IMR-90 (cell line): ENCODE results near the gene KIRREL1. TPM values are rescaled to one million over a fixed set of nuclear protein-coding genes. Genes with fewer than 3 reads are reported as not detected.

ENCODE experiments used
- ATAC-seq: fragments of 200-7000 bp; cut with Tn5 transposase; 2 replicates; pipeline ENCODE4 v1.9.1; 2020; ENCODE audit warnings: low read depth, mild to moderate bottlenecking, moderate library complexity
- BruUV-seq: library from RNA; stranded (reverse); fragments of 400-500 nt; replicated peaks from 2 replicates; lab custom pipeline; 2021; lab: Mats Ljungman, UMichigan
- CTCF ChIA-PET: fragments of 300-600 bp; formaldehyde crosslinking; extraction: SDS; loops from one replicate; lab custom pipeline; 2021; ENCODE audit warnings: antibody characterized with exemption; lab: Yijun Ruan, JAX
- POLR2A ChIA-PET: fragments of 300-600 bp; sonication (Branson Sonifier 250); formaldehyde crosslinking; loops from one replicate; lab custom pipeline; 2022; ENCODE audit warnings: antibody characterized with exemption; ENCODE audit not compliant: unreplicated experiment; lab: Charles Lee
- DNase-seq: peaks from one replicate; pipeline ENCODE4 v3.0.0; 2013
- H2AFZ ChIP-seq: replicated peaks from 2 replicates; pipeline ENCODE3; 2013; ENCODE audit warnings: low read length, mild to moderate bottlenecking; ENCODE audit not compliant: poor library complexity
- H2AK5ac ChIP-seq: 2 replicates; pipeline ENCODE4 v1.6.1; 2013; ENCODE audit warnings: low read depth, low read length, inconsistent platforms
- H2AK9ac ChIP-seq: replicated peaks from 2 replicates; pipeline ENCODE3; 2013; ENCODE audit warnings: mild to moderate bottlenecking, low read depth, low read length, moderate library complexity; ENCODE audit not compliant: poor library complexity
- H2BK120ac ChIP-seq: 2 replicates; pipeline ENCODE4 v1.6.1; 2013; ENCODE audit warnings: low read depth, low read length, inconsistent platforms
- H2BK15ac ChIP-seq: 3 replicates; pipeline ENCODE4 v1.6.1; 2013; ENCODE audit warnings: low read depth, low read length, inconsistent platforms
- H2BK20ac ChIP-seq: 2 replicates; pipeline ENCODE4 v1.6.1; 2013; ENCODE audit warnings: low read depth, mild to moderate bottlenecking, inconsistent platforms, low read length, moderate library complexity
- H2BK5ac ChIP-seq: 2 replicates; pipeline ENCODE4 v1.6.1; 2013; ENCODE audit warnings: mild to moderate bottlenecking, low read depth, low read length, inconsistent platforms; ENCODE audit not compliant: poor library complexity, severe bottlenecking
- H3K14ac ChIP-seq: replicated peaks from 2 replicates; pipeline ENCODE4 v1.6.1; 2013; ENCODE audit warnings: low read depth, low read length, inconsistent platforms
- H3K18ac ChIP-seq: 2 replicates; pipeline ENCODE4 v1.6.1; 2013; ENCODE audit warnings: low read depth, low read length, control low read depth
- H3K23ac ChIP-seq: 2 replicates; pipeline ENCODE4 v1.6.1; 2013; ENCODE audit warnings: low read depth, low read length, inconsistent platforms
- H3K27ac ChIP-seq: 2 replicates; pipeline ENCODE4 v1.5.1; 2013; ENCODE audit warnings: mild to moderate bottlenecking, control low read depth, low read length; ENCODE audit not compliant: insufficient read depth
- H3K27me3 ChIP-seq: 2 replicates; pipeline ENCODE4 v1.6.1; 2013; ENCODE audit warnings: low read length; ENCODE audit not compliant: control insufficient read depth, insufficient read depth
- H3K36me3 ChIP-seq: 2 replicates; pipeline ENCODE4 v1.6.1; 2013; ENCODE audit warnings: low read length, mixed read lengths; ENCODE audit not compliant: control insufficient read depth, insufficient read depth
- H3K4ac ChIP-seq: 2 replicates; pipeline ENCODE4 v1.6.1; 2013; ENCODE audit warnings: low read depth, low read length, inconsistent platforms
- H3K4me1 ChIP-seq: 2 replicates; pipeline ENCODE4 v1.6.1; 2013; ENCODE audit warnings: low read length, mixed read lengths; ENCODE audit not compliant: control insufficient read depth, insufficient read depth
- H3K4me2 ChIP-seq: 2 replicates; pipeline ENCODE4 v1.6.1; 2013; ENCODE audit warnings: low read depth, mild to moderate bottlenecking, control low read depth, low read length, moderate library complexity
- H3K4me3 ChIP-seq: 2 replicates; pipeline ENCODE4 v1.5.1; 2013; ENCODE audit warnings: low read depth, mild to moderate bottlenecking, control low read depth, low read length, moderate library complexity; ENCODE audit not compliant: insufficient read depth
- H3K56ac ChIP-seq: 2 replicates; pipeline ENCODE4 v1.6.1; 2013; ENCODE audit warnings: low read length, inconsistent platforms; ENCODE audit not compliant: insufficient read depth; ENCODE audit errors: extremely low read depth
- H3K79me1 ChIP-seq, 2 experiments: 2 replicates each; pipeline ENCODE4 v1.6.1; 2013; ENCODE audit warnings: low read length in 2 of 2, inconsistent platforms in 1 of 2, low read depth in 1 of 2
- H3K9ac ChIP-seq: 2 replicates; pipeline ENCODE4 v1.6.1; 2013; ENCODE audit warnings: low read depth, low read length, control low read depth
- H3K9me1 ChIP-seq: 2 replicates; pipeline ENCODE4 v1.6.1; 2013; ENCODE audit warnings: low read length, inconsistent platforms; ENCODE audit not compliant: insufficient read depth
- H3K9me3 ChIP-seq: 2 replicates; pipeline ENCODE4 v1.6.1; 2013; ENCODE audit warnings: low read length; ENCODE audit not compliant: control insufficient read depth, insufficient read depth
- H4K20me1 ChIP-seq: 2 replicates; pipeline ENCODE4 v1.6.1; 2013; ENCODE audit warnings: low read length, inconsistent platforms; ENCODE audit not compliant: insufficient read depth
- H4K5ac ChIP-seq: 2 replicates; pipeline ENCODE4 v1.6.1; 2013; ENCODE audit warnings: mild to moderate bottlenecking, low read depth, low read length, control low read depth
- H4K8ac ChIP-seq, 2 experiments: 2 replicates each; pipeline ENCODE4 v1.6.1; 2013; ENCODE audit warnings: low read depth in 2 of 2, low read length in 2 of 2, control low read depth in 1 of 2, inconsistent platforms in 1 of 2
- H4K91ac ChIP-seq: 2 replicates; pipeline ENCODE4 v1.6.1; 2013; ENCODE audit warnings: low read depth, low read length, inconsistent platforms; ENCODE audit not compliant: insufficient read depth
- CEBPB ChIP-seq: IDR thresholded peaks from 2 replicates; pipeline ENCODE4 v1.6.1; 2012; ENCODE audit warnings: low read depth, low read length, improper control_type of control experiment
- MAZ ChIP-seq: IDR thresholded peaks from 2 replicates; pipeline ENCODE4 v1.6.1; 2012; ENCODE audit warnings: low read depth, mild to moderate bottlenecking, low read length, improper control_type of control experiment, moderate library complexity, borderline replicate concordance
- POLR2A ChIP-seq: IDR thresholded peaks from 2 replicates; pipeline ENCODE4 v1.6.1; 2012; ENCODE audit warnings: mild to moderate bottlenecking, low read depth, low read length
- RCOR1 ChIP-seq: IDR thresholded peaks from 2 replicates; pipeline ENCODE4 v1.6.1; 2012; ENCODE audit warnings: mild to moderate bottlenecking, low read length, improper control_type of control experiment; ENCODE audit not compliant: insufficient replicate concordance
- WGBS, 2 experiments: methylation state at CpG; one replicate each; pipeline versions ENCODE4 v1.1.5 to v1.1.7; 2013; ENCODE audit warnings: missing lambda C conversion rate in 2 of 2; ENCODE audit not compliant: insufficient read length in 1 of 2; ENCODE audit errors: extremely low coverage in 2 of 2; 5-methylcytosine and 5-hydroxymethylcytosine counted together
- dilution Hi-C: fragments of 300-500 bp; cut with HindIII; formaldehyde crosslinking; loops from one replicate; pipeline ENCODE4 v1.14.3; 2018; ENCODE audit warnings: low sequenced_read_pairs; ENCODE audit not compliant: unreplicated experiment
- in situ Hi-C: fragments of 300-500 bp; cut with MboI; formaldehyde crosslinking; loops from 3 replicates; pipeline ENCODE4 v1.14.3; 2019; ENCODE audit warnings: low sequenced_read_pairs, inconsistent platforms, mixed read lengths
- intact Hi-C: fragments of 100-400 bp; cut with micrococcal nuclease; formaldehyde crosslinking; loops from 2 replicates; pipeline ENCODE4 v1.10.0; 2022
- polyA plus RNA-seq, 3 experiments: library from polyadenylated mRNA; depleted of rRNA; stranded (reverse); fragments of >200 nt; gene quantifications; 2 replicates each; pipeline ENCODE4 v1.2.3, GENCODE V29; 2012; ENCODE audit warnings: low replicate concordance in 1 of 3
- total RNA-seq: library from RNA; depleted of rRNA; stranded (reverse); fragments of >200 nt; gene quantifications from 2 replicates; pipeline ENCODE4 v1.2.3, GENCODE V29; 2012
- TF ChIP-seq, protein P1 (sequence below): fragments of 150-350 bp; IDR thresholded peaks from 2 replicates; pipeline ENCODE4 v1.6.1; 2016; ENCODE audit warnings: low read depth, mild to moderate bottlenecking, low read length, moderate library complexity, borderline replicate concordance

Gene KIRREL1
- total and polyA plus RNA-seq, 2 of the 4 experiments (the other 2 are of a cell fraction), result 58.1 to 64.7 TPM

DNA sequence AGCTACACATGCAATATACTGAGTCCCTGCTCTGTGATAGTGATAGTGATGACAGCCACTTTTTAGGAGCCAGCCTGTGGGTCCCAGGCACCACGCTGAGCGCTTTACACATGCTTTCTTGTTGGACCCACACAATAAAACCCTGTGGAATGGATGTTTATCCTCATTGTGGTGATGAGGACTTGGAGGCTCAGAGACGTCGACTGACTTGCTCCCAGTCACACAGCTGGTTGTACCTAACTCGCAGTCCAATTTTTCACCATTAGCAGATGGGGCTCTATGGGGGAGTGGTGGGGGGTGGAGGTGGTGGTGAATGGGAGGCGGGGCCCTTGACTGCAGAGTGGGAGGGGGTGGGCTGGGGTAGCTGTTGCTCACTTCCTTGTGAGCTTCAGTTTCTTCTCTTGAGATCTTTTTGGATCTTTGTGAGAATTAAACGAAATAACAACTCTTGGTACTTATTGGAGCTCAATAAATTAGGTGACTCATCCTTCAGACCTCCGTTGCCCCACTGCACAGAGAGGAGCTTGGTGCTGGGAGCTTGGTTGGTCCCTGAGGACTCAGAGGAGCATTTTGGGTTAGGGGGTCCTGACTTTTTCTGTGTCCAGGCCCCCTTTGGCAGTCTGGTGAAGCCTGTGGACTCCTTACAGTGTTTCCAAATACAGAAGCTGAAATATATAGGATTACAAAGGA, 125.4 kb downstream of the KIRREL1 start:
- no peak overlapping the region for H3K14ac ChIP-seq
- ChIA-PET POLR2A (no interaction called here), CTCF (interaction anchor here (0.6 to 5.8 kb wide), 5 partner anchors 9 to 934 kb away, joined by 3 to 47 read pairs (median 5); no protein-coding TSS in a partner anchor)
- no peak overlapping the region for H3K4ac ChIP-seq
- no peak overlapping the region for H3K9ac ChIP-seq
- TF ChIP-seq POLR2A (no peak), CEBPB (no peak), RCOR1 (no peak), MAZ (no peak)
- TF ChIP-seq, protein P1, sequence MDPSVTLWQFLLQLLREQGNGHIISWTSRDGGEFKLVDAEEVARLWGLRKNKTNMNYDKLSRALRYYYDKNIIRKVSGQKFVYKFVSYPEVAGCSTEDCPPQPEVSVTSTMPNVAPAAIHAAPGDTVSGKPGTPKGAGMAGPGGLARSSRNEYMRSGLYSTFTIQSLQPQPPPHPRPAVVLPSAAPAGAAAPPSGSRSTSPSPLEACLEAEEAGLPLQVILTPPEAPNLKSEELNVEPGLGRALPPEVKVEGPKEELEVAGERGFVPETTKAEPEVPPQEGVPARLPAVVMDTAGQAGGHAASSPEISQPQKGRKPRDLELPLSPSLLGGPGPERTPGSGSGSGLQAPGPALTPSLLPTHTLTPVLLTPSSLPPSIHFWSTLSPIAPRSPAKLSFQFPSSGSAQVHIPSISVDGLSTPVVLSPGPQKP, result no peak
- H4K91ac ChIP-seq, result no peak overlapping the region
- DNase-seq (no peak), ATAC-seq (no peak)
- no peak overlapping the region for H2BK20ac ChIP-seq
- no peaks in the 10 kb centered on the region for H3K36me3 ChIP-seq
- H3K27me3 ChIP-seq, result peaks cover 36% of the 10 kb centered on the region
- no peak overlapping the region for H3K4me3 ChIP-seq
- in situ Hi-C loops, result no loop called here
- H3K4me2 ChIP-seq, result no peak overlapping the region
- H2AK9ac ChIP-seq, result no peak overlapping the region
- no peak overlapping the region for H4K8ac ChIP-seq
- H3K23ac ChIP-seq, result no peak overlapping the region
- H3K4me1 ChIP-seq, result no peaks in the 10 kb centered on the region; the same call in 1 of the 2 replicates
- H2BK120ac ChIP-seq, result no peak overlapping the region
- no peak overlapping the region for H3K56ac ChIP-seq
- H2AFZ ChIP-seq, result no peak overlapping the region
- 60% methylated on average over 1 of the region's 8 CpGs; no CpG with 5 or more reads in 1 of the 2 experiments for WGBS, 2 experiments
- no peak overlapping the region for H2BK15ac ChIP-seq
- no peaks in the 10 kb centered on the region for H4K20me1 ChIP-seq
- H3K18ac ChIP-seq, result no peak overlapping the region
- H3K9me3 ChIP-seq, result no peaks in the 10 kb centered on the region
- H3K79me1 ChIP-seq, result no peaks in the 10 kb centered on the region
- no peaks in the 10 kb centered on the region for H3K9me1 ChIP-seq
- dilution Hi-C loops, result no loop called here
- BruUV-seq, result no TSS peak
- H2BK5ac ChIP-seq, result no peak overlapping the region
- intact Hi-C loops, result no loop called here
- no peak overlapping the region for H2AK5ac ChIP-seq
- no peak overlapping the region for H3K27ac ChIP-seq
- no peak overlapping the region for H4K5ac ChIP-seq
